HL-60/S4 (cell line): ENCODE data around the gene LRRC10.

Experiments used
- in situ Hi-C: fragments of 300-500 bp; cut with MboI; formaldehyde crosslinking; loops from 2 replicates; pipeline ENCODE4 v1.14.3; 2022; ENCODE audit warnings: low sequenced_read_pairs

The LRRC10 gene

GRCh38 chr12:69610729-69611128 lies at the start of gene LRRC10:
Gene LRRC10 (minus strand): TSS chr12:69610907. CDS start chr12:69610838, 69 bp downstream.
- in situ Hi-C loops, result no loop called here

DNA sequence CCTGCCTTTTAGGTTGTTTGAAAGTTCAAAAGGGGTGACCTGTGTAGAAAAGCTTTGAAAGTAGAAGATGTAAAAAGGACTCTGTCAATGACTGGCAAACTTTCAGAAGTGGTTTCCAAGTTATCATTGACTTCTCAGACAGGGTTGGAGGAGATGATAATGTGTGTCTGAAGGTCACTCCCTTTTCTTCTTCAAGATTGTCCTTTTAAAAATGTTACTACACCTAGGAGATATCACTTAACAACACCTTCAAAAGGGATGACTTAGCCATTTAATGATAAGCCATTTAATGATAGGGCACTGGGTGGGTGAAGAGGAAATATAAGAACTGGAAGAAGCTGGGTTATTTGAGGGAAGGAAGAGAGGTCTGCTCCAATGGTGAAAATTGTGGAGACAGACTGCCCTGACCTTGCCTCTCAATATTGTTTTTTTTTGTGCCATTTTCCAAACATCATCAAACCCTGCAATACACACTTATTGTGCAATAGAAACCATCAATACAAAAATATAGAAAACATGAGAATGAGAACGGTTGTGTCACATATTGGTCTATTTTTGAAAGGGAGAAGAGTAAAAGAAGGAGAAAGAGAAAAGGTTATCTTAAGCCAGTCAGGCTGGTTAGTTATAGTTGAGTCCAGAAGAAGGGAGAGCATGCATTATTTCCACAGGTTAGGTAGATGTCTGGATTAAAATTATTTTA lies 49.6 kb upstream of the LRRC10 start:
- in situ Hi-C loops, result no loop called here

DNA sequence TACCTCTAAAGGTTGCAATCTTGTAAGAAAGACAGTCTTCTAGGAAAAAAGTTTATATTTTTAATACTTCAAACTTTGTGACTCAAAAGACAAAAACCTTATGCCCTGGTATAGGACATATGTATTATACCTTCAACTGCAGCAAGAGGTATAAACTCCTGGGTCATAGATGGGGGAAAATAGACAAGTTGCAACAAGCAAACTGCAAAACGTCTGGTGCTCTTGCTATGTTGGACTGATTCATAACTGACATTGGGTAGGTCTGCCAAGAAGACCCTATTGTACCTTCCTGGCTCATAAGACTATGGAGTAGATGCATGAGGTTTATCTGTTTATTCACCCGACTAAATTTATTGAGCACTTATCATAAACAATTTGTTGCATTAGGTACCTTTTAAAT lies 47.5 kb upstream of the LRRC10 start:
- in situ Hi-C loops, result no loop called here

DNA sequence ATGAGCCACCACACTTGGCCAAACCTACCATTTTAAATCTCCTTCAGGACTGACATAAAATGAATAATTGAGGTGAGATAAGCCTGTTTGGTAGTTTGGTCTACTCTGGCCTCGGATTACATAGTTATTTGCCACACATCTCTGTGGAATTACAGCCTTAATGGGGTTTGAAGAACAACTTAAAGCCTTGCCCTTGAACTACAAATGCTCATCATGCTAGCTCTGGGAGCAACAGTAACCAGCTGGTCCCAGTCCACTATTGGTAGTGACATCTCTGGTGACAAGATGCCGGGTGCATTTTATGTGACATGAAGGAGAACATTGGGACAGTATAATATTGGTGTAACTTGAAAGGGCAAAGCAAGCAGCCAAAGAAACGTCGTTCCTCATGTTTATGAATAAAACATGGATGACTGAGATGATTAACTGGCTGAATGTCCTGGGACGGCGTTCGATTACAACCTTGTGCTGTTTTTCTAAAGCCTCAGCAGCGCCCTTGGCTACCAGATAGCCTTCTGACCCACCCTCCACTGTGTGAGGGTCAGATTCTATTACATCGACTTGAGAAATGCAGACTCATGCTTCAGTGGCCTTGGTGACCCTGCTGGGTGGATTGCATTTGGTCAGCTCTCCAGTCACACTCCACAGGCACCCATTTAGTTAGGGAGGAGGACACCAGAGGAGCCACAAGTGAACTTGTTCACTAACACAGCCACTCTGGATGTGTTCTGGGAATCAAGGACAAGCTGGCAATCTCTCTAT lies 46.9 kb upstream of the LRRC10 start:
- in situ Hi-C loops, result no loop called here

GRCh38 chr12:69655616-69656340 lies 45.1 kb upstream of the LRRC10 start:
- in situ Hi-C loops, result no loop called here

GRCh38 chr12:69653703-69654102 lies 43.0 kb upstream of the LRRC10 start:
- in situ Hi-C loops, result no loop called here

- in situ Hi-C loops, result no loop called here
Measured at GRCh38 chr12:69651922-69652321, 41.2 kb upstream of the LRRC10 start.

DNA sequence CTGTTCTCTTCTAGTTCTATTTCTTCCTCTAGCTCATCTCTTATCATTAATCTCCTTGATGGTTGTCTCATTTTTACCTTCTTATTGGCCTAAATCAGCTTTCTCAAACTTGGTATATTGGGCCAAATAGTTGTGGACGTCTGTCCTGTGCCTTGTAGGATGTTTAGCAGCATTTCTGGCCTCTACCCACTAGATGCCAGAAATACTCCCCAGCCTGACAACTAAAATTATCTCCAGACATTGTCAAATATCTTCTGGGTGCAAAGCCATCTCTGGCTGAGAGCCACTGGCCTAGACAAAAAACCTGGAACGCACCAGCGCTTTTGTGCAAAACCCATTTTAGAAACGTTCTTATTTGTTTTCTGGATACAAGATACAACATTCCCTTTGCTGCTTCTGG lies 38.8 kb upstream of the LRRC10 start:
- in situ Hi-C loops, result no loop called here

DNA sequence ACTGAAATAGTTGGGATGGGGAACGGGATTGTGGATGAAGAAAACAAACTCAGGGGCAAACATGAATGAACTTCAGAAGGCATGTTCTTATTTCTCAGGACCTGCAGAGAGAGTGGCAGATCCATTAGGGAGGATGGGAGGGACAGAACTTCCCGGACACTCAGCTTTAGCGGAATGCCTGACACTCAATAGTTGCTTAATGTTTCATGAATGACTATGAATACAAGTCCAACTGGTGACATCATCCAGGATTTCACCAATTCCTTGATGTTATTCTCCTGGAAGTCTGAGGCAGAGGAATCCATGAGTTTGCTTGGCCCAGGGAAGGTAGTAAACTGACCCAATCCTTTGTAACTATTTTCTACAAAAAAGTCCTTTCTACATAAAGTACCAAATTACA lies 37.8 kb upstream of the LRRC10 start:
- in situ Hi-C loops, result no loop called here

DNA sequence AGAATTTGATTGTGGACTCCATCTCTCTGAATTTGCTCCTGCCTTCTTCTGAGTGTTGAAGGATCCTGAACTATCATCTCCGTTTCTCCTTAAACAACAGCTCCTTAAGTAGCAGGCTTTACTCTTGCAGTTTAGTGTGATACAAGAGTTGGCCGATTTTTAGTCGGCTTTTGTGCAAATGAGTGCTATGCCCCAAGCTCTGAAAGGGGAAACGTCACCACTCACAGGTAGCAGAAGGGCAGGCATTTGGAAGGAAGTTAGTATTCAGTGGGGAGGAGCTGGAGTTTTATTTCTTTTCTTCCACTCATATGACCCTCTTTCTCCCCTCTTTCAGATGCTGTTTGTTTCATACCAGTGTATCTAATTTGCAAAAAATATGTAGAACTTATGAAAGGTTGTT lies 36.5 kb upstream of the LRRC10 start:
- in situ Hi-C loops, result no loop called here

GRCh38 chr12:69645031-69645430 lies 34.3 kb upstream of the LRRC10 start:
- in situ Hi-C loops, result no loop called here

GRCh38 chr12:69644511-69644910 lies 33.8 kb upstream of the LRRC10 start:
- in situ Hi-C loops, result no loop called here

GRCh38 chr12:69642531-69642930 lies 31.8 kb upstream of the LRRC10 start:
- in situ Hi-C loops, result no loop called here

GRCh38 chr12:69641546-69641945 lies 30.8 kb upstream of the LRRC10 start:
- in situ Hi-C loops, result no loop called here

DNA sequence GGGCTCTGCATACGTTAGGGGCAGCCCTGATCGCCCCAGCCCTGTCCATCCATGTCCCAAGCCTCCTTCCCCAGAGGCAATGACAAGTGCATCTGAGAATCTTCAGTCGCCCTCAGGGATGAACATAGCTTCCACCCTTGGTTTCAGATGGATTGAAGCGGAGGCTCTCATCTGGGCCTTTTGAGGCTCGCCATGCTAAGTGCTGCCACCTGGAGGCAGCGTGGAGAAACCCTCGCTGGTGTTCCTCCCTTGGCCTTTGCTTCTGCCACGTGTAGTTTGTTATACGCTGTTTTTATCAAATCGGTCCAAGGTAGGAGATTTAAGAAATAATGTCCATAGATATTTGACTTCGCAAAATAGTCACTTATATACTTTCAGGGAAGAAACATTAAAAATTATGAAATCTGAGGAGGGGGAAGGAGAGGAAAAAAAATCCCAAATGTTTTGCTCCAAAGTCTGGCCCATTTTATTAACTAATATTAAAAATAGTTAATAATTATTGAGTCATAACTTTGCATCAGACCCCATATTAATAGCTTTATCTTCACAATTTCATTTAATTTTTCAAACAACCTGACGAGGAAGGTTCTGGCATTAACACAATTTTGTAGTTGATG lies 28.8 kb upstream of the LRRC10 start:
- in situ Hi-C loops, result no loop called here

GRCh38 chr12:69633061-69633460 lies 22.4 kb upstream of the LRRC10 start:
- in situ Hi-C loops, result no loop called here

DNA sequence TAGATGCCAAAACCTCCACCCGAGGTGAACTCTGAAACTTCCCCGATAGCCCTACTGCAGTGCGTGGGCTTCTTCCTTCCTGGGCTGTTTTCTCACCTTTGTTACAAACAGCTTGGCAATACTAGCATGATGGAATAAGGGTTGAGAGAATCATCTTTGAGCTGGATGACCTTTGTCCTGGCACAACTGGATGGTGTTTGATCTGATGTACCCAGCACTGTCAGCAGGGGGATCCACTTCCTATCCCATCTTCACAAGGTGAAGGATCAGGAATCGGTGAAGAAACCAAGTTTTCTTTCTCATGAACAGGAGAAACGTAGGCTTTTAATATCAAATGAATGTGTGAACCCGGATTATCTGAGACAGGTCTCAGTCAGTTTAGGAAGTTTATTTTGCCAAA lies 19.5 kb upstream of the LRRC10 start:
- in situ Hi-C loops, result no loop called here

DNA sequence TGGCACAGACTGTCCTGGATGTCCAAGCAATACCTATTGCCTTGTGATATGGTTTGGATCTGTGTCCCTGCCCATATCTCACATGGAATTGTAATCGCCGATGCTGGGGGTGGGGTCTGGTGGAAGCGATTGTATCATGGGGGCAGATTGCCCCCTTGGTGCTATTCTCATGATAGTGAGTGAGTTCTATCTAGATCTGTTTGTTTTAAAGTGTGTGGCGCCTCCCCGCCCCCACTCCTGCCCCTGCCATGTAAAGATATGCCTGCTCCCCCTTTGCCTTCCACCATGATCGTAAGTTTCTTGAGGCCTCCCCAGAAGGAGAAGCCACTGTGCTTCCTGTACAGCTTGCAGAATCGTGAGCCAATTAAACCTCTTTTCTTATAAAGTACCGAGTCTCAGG lies 16.8 kb upstream of the LRRC10 start:
- in situ Hi-C loops, result no loop called here

- in situ Hi-C loops, result no loop called here
Measured at GRCh38 chr12:69623970-69624369, 13.3 kb upstream of the LRRC10 start.

GRCh38 chr12:69621551-69621950 lies 10.8 kb upstream of the LRRC10 start:
- in situ Hi-C loops, result no loop called here

DNA sequence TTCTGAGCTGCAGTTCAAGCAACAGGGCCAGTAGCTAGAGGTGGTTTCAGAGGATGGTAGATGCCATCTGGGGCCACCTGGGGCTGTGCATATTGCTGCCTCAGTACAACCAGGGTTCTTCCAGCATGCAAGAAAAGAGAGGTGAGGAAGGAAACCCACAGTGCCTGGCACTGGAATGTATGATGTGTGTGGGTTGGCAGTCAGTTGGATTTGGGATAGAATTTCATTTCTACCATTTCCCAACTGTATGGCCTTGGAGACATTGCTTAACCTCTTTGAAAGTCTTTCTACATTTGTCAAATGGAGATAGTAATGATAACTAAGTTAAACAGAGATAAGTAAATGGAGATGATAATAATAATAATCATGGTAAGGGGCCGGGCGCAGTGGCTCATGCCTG lies 10.2 kb upstream of the LRRC10 start:
- in situ Hi-C loops, result no loop called here
